Choroid plexus epithelial cell (primary cell): ENCODE data around the gene INA.
"Not testable (repeated sequence)": the region's sequence is repeated elsewhere in the genome, so short reads cannot be mapped to it uniquely, and the experiment has no call there.

ENCODE experiments used
- DNase-seq: peaks from one replicate; pipeline ENCODE4 v3.0.0-alpha.2; 2010; ENCODE audit warnings: low read depth
- H3K4me3 ChIP-seq: 2 replicates; pipeline ENCODE4 v1.5.1; 2011; ENCODE audit warnings: low read depth, mild to moderate bottlenecking, control low read depth, low read length, moderate library complexity
- CTCF ChIP-seq: conservative IDR thresholded peaks from 2 replicates; pipeline ENCODE4 v1.5.1; 2011; ENCODE audit warnings: low read depth, mild to moderate bottlenecking, control low read depth, inconsistent platforms, low read length, moderate library complexity

The INA gene

GRCh38 chr10:103254538-103255325, 22.2 kb upstream of the INA start:
- H3K4me3 ChIP-seq = no peak overlapping the region
- no peak for TF ChIP-seq CTCF
- DNase-seq = peak; percentile 41

GRCh38 chr10:103256613-103257012, 20.3 kb upstream of the INA start:
- TF ChIP-seq CTCF = no peak
- DNase-seq = no peak
- H3K4me3 ChIP-seq = no peak overlapping the region

- H3K4me3 ChIP-seq = no peak overlapping the region
- no peak for TF ChIP-seq CTCF
- no peak for DNase-seq
Measured at GRCh38 chr10:103257812-103258211, 19.1 kb upstream of the INA start.

- H3K4me3 ChIP-seq, DNase-seq: not testable (repeated sequence)
Measured at GRCh38 chr10:103258928-103259327, 18.0 kb upstream of the INA start.

- DNase-seq = no peak
- no peak for TF ChIP-seq CTCF
- H3K4me3 ChIP-seq = no peak overlapping the region
Measured at GRCh38 chr10:103259989-103260388, 16.9 kb upstream of the INA start.

GRCh38 chr10:103262229-103262628, 14.7 kb upstream of the INA start:
- DNase-seq = no peak
- H3K4me3 ChIP-seq = no peak overlapping the region
- TF ChIP-seq CTCF = no peak

- TF ChIP-seq CTCF = no peak
- peak; percentile 88 for DNase-seq
- no peak overlapping the region for H3K4me3 ChIP-seq
Measured at GRCh38 chr10:103265717-103266329, 11.1 kb upstream of the INA start.
